B cell (primary cell): ENCODE results near the gene CCL7. TPM values are rescaled to one million over a fixed set of nuclear protein-coding genes. Genes with fewer than 3 reads are reported as not detected.

Source experiments
- ATAC-seq: fragments of 200-7000 bp; cut with Tn5 transposase; one replicate; pipeline ENCODE4 v1.10.0; 2021; ENCODE audit warnings: low read depth, mild to moderate bottlenecking, moderate number of reproducible peaks, moderate library complexity
- CTCF ChIA-PET: fragments of 350-600 bp; sonication (Branson Sonifier 250); formaldehyde crosslinking; loops from one replicate; lab custom pipeline; 2021; ENCODE audit warnings: antibody characterized with exemption, inconsistent platforms; lab: Charles Lee
- POLR2A ChIA-PET: fragments of 350-600 bp; sonication (Branson Sonifier 250); formaldehyde crosslinking; loops from one replicate; lab custom pipeline; 2021; ENCODE audit warnings: antibody characterized with exemption; lab: Charles Lee
- DNase-seq: peaks from one replicate; pipeline ENCODE4 v3.0.0; 2013
- H2AFZ ChIP-seq: 2 replicates; pipeline ENCODE4 v1.6.1; 2012; ENCODE audit warnings: mild to moderate bottlenecking, low read depth, low read length; ENCODE audit not compliant: insufficient read depth, poor library complexity, severe bottlenecking
- H3K27ac ChIP-seq, 2 donors: 1 replicate in 1 of 2; 2 replicates in 1 of 2; pipeline ENCODE4 v1.5.1; 2012 to 2013; ENCODE audit warnings: low read length in 2 of 2, mild to moderate bottlenecking in 2 of 2, moderate library complexity in 1 of 2
- H3K27me3 ChIP-seq, 4 experiments: fragments of 200-600 bp in 1 of 4; sonication (generic) in 1 of 4; replicated peaks in 1 of 4; 1 replicate in 2 of 4; 2 replicates in 2 of 4; pipeline versions ENCODE4 v1.6.1 to v1.7.0; 2013 to 2016; ENCODE audit warnings: low read length in 3 of 4, mild to moderate bottlenecking in 2 of 4, mixed read lengths in 1 of 4, moderate library complexity in 1 of 4; ENCODE audit not compliant: insufficient read depth in 4 of 4, control insufficient read depth in 3 of 4; ENCODE audit errors: control extremely low read depth in 1 of 4
- H3K36me3 ChIP-seq, 2 experiments: replicated peaks in 1 of 2; 1 replicate in 1 of 2; 2 replicates in 1 of 2; pipeline versions ENCODE4 v1.6.1 to v1.7.1; 2013; ENCODE audit warnings: low read length in 1 of 2; ENCODE audit not compliant: insufficient read depth in 2 of 2, control insufficient read depth in 1 of 2; ENCODE audit errors: control extremely low read depth in 1 of 2, extremely low read depth in 1 of 2
- H3K4me1 ChIP-seq, 2 donors: fragments of 200-600 bp in 1 of 2; sonication (generic) in 1 of 2; 1 replicate in 1 of 2; 2 replicates in 1 of 2; pipeline versions ENCODE4 v1.5.1 to v1.6.1; 2013 to 2017; ENCODE audit warnings: low read length in 2 of 2; ENCODE audit not compliant: control insufficient read depth in 2 of 2, insufficient read depth in 2 of 2
- H3K4me2 ChIP-seq: replicated peaks from 2 replicates; pipeline ENCODE3; 2012; ENCODE audit warnings: mild to moderate bottlenecking, low read depth, low read length; ENCODE audit not compliant: poor library complexity, severe bottlenecking
- H3K4me3 ChIP-seq, 5 experiments: fragments of 200-600 bp in 1 of 5; sonication (generic) in 1 of 5; 1 replicate in 3 of 5; 2 replicates in 2 of 5; pipeline versions ENCODE4 v1.5.1 to v1.7.0; 2011 to 2016; ENCODE audit warnings: low read length in 4 of 5, mild to moderate bottlenecking in 4 of 5, low read depth in 2 of 5, control low read depth in 1 of 5, moderate library complexity in 1 of 5; ENCODE audit not compliant: insufficient read depth in 1 of 5; ENCODE audit errors: control extremely low read depth in 1 of 5, extremely low read depth in 1 of 5
- H3K79me2 ChIP-seq: fragments of 200-600 bp; sonication (generic); one replicate; pipeline ENCODE4 v1.6.0; 2016; ENCODE audit warnings: low read length; ENCODE audit not compliant: control insufficient read depth, insufficient read depth
- H3K9ac ChIP-seq: fragments of 200-600 bp; sonication (generic); 2 replicates; pipeline ENCODE4 v1.6.1; 2017; ENCODE audit warnings: mild to moderate bottlenecking, low read length, moderate library complexity
- H3K9me3 ChIP-seq, 3 donors: one replicate each; pipeline versions ENCODE4 v1.6.1 to v1.7.1; 2013; ENCODE audit warnings: low read length in 2 of 3; ENCODE audit not compliant: control insufficient read depth in 2 of 3, insufficient read depth in 1 of 3; ENCODE audit errors: control extremely low read depth in 1 of 3
- H4K20me1 ChIP-seq: 2 replicates; pipeline ENCODE4 v1.6.0; 2012; ENCODE audit warnings: mild to moderate bottlenecking, low read length; ENCODE audit not compliant: insufficient read depth, control insufficient read depth, poor library complexity, severe bottlenecking
- H3K27ac Mint-ChIP-seq: one replicate; pipeline ENCODE4 v1.8.0; 2021; ENCODE audit warnings: mixed read lengths
- H3K27me3 Mint-ChIP-seq: one replicate; pipeline ENCODE4 v1.8.0; 2021; ENCODE audit warnings: mixed read lengths
- H3K4me1 Mint-ChIP-seq: one replicate; pipeline ENCODE4 v1.8.0; 2021; ENCODE audit warnings: mixed read lengths
- H3K4me3 Mint-ChIP-seq: one replicate; pipeline ENCODE4 v1.8.0; 2021; ENCODE audit warnings: mixed read lengths
- H3K9me3 Mint-ChIP-seq: one replicate; pipeline ENCODE4 v1.8.0; 2022; ENCODE audit warnings: mixed read lengths; ENCODE audit not compliant: insufficient read depth
- EZH2 ChIP-seq: IDR thresholded peaks from 2 replicates; pipeline ENCODE4 v1.6.1; 2012; ENCODE audit warnings: borderline replicate concordance, low read depth, mild to moderate bottlenecking, moderate library complexity, low read length; ENCODE audit not compliant: insufficient read depth, poor library complexity, severe bottlenecking
- WGBS: methylation state at CpG from one replicate; pipeline ENCODE4 v1.1.5; 2013; ENCODE audit warnings: missing lambda C conversion rate; ENCODE audit not compliant: insufficient coverage; 5-methylcytosine and 5-hydroxymethylcytosine counted together
- intact Hi-C: fragments of 100-400 bp; cut with micrococcal nuclease; formaldehyde crosslinking; loops from one replicate; pipeline ENCODE4 v1.10.0; 2022
- polyA plus RNA-seq: library from polyadenylated mRNA; depleted of rRNA; stranded (reverse); fragments of >200 nt; gene quantifications from 2 replicates; pipeline ENCODE4 v1.2.3, GENCODE V29; 2012
- total RNA-seq, 2 donors: library from RNA; stranded (reverse); fragments of 120-200 nt in 1 of 2; gene quantifications; 1 replicate in 1 of 2; 2 replicates in 1 of 2; pipeline versions ENCODE4 v1.2.3 to v1.2.4, GENCODE V29; 2013 to 2022
- TF ChIP-seq, protein P1 (sequence below): fragments of 200-600 bp; IDR thresholded peaks from one replicate; pipeline ENCODE4 v1.8.0; 2022; ENCODE audit warnings: antibody characterized with exemption, mild to moderate bottlenecking

Gene CCL7
- total and polyA plus RNA-seq, 2 donors (not counting 1 experiment from before 2014, with no cell fraction given): not detected

DNA sequence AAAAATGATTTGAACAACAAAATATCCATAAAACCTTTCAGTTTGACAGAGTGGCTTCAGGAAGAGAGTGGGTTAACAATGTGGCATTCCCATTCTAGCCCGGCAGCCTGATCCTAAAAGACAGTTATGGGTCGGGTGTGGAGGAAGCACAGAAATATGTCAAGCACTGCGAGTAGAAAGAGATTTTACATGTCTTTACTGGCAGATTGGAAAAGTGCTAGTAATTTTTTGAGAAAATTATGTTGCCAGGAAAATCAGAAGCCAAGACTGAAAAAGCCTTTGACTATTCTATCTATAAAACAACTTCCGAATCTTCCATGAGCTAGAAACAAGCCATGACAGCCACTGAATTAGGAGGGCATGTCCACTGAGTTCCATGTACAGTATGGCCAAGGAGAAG, 9.2 kb upstream of the CCL7 start:
- CTCF ChIA-PET: no interaction called here
- no peak overlapping the region for H3K27ac Mint-ChIP-seq
- Histone ChIP-seq H3K4me2 (no peak overlapping the region), H3K79me2 (no peaks in the 10 kb centered on the region), H2AFZ (no peak overlapping the region), H3K4me3 (no peak overlapping the region), H3K27ac (no peak overlapping the region), H3K27me3 (peaks cover 0 to 14% (median 10%) of the 10 kb centered on the region in 4 experiments), H4K20me1 (no peaks in the 10 kb centered on the region), H3K9me3 (no peaks in the 10 kb centered on the region), H3K4me1 (no peaks in the 10 kb centered on the region), H3K36me3 (no peaks in the 10 kb centered on the region), H3K9ac (no peak overlapping the region)
- peaks cover 52% of the 10 kb centered on the region for H3K27me3 Mint-ChIP-seq
- DNase-seq (no peak), ATAC-seq (no peak)
- POLR2A ChIA-PET: no interaction called here
- 100% methylated on average over 1 of the region's 4 CpGs for WGBS
- no peaks in the 10 kb centered on the region for H3K4me1 Mint-ChIP-seq
- TF ChIP-seq, protein P1, sequence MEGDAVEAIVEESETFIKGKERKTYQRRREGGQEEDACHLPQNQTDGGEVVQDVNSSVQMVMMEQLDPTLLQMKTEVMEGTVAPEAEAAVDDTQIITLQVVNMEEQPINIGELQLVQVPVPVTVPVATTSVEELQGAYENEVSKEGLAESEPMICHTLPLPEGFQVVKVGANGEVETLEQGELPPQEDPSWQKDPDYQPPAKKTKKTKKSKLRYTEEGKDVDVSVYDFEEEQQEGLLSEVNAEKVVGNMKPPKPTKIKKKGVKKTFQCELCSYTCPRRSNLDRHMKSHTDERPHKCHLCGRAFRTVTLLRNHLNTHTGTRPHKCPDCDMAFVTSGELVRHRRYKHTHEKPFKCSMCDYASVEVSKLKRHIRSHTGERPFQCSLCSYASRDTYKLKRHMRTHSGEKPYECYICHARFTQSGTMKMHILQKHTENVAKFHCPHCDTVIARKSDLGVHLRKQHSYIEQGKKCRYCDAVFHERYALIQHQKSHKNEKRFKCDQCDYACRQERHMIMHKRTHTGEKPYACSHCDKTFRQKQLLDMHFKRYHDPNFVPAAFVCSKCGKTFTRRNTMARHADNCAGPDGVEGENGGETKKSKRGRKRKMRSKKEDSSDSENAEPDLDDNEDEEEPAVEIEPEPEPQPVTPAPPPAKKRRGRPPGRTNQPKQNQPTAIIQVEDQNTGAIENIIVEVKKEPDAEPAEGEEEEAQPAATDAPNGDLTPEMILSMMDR: no peak
- no peak for TF ChIP-seq EZH2
- no peaks in the 10 kb centered on the region for H3K9me3 Mint-ChIP-seq
- H3K4me3 Mint-ChIP-seq: no peak overlapping the region
- intact Hi-C loops: no loop called here

DNA sequence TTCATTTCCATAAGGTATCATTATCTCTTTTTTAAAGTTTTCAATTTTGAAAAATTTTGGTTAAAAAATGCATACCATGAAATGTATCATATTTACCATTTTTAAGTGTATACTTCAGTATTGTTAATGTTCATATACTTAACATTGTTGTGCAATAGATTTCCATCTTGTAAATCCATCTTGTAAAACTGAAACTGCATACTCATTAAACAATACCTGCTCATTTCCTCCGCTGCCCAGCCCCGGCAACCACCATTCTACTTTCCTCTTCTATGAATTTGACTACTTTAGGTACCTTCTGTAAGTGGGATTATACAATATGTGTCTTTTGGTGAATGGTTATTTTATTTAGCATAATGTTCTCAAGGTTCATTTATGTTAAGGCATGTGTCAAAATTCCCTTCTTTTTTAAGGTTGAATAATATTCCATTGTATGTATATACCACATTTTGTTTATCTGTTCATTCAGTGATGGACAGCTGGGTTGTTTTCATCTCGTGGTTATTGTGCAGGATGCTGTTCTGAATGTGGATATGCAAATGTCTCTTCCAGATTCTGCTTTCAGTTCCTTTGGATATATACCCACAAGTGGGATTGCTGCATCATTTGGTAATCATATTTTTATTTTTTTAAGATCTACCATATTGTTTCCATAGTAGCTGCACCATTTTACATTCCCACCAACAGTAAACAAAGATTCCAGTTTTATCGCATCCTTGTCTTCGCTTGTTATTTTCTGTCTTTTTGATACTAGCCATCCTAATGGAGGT, 8.3 kb upstream of the CCL7 start:
- POLR2A ChIA-PET: no interaction called here
- H3K36me3 ChIP-seq: no peaks in the 10 kb centered on the region
- CTCF ChIA-PET: no interaction called here
- WGBS: no CpG with 5 or more reads among the region's 5 CpGs
- ATAC-seq: no peak
- no peaks in the 10 kb centered on the region for H3K9me3 ChIP-seq
- no peak for DNase-seq
- H3K9ac ChIP-seq: no peak overlapping the region
- TF ChIP-seq EZH2: no peak
- TF ChIP-seq, protein P1: no peak
- peaks cover 0 to 19% (median 8%) of the 10 kb centered on the region in 4 experiments for H3K27me3 ChIP-seq
- H3K4me2 ChIP-seq: no peak overlapping the region
- intact Hi-C loops: no loop called here
- no peaks in the 10 kb centered on the region for H3K4me1 ChIP-seq
- no peaks in the 10 kb centered on the region for H4K20me1 ChIP-seq
- no peak overlapping the region for H2AFZ ChIP-seq
- Mint-ChIP-seq H3K27ac (no peak overlapping the region), H3K4me3 (no peak overlapping the region), H3K27me3 (peaks cover 55% of the 10 kb centered on the region), H3K4me1 (no peaks in the 10 kb centered on the region), H3K9me3 (no peaks in the 10 kb centered on the region)
- no peaks in the 10 kb centered on the region for H3K79me2 ChIP-seq
- no peak overlapping the region for H3K27ac ChIP-seq
- H3K4me3 ChIP-seq: no peak overlapping the region
